ENCODE measurements around the gene MTUS2. TPM values are rescaled to one million over a fixed set of nuclear protein-coding genes. Genes with fewer than 3 reads are reported as not detected.

Gene MTUS2
- total and polyA plus RNA-seq, 4 donors = under 0.01 to 0.70 (median 0.15) TPM

GRCh38 chr13:29165840-29166239 is 345.7 kb downstream of the MTUS2 start (continued):
- TF ChIP-seq ZBTB33 (IDR thresholded peaks at IDR 0.05) = no peak

- H3K9me3 ChIP-seq (ENCODE audit: control insufficient read depth in 4 of 4, low read length in 3 of 4) = peaks cover 0 to 3% (median 0%) of the 10 kb centered on the region in 4 donors
- no peak overlapping the region for H3K9ac ChIP-seq (ENCODE audit: low read depth in 1 of 2, low read length in 2 of 2)
- H3K36me3 ChIP-seq (ENCODE audit: control insufficient read depth in 4 of 4, insufficient read depth in 3 of 4, low read depth in 1 of 4, low read length in 3 of 4) = no peaks in the 10 kb centered on the region
- no peak for DNase-seq (ENCODE audit: low spot score)
- 90% methylated on average over 4 of the region's 4 CpGs for WGBS
- H3K27ac ChIP-seq (ENCODE audit: low read depth in 1 of 2, low read length in 2 of 2) = no peak overlapping the region
- no peak for TF ChIP-seq SP1 (IDR thresholded peaks at IDR 0.05)
- no peak for TF ChIP-seq RXRA (IDR thresholded peaks at IDR 0.05)
- no peak for TF ChIP-seq YY1 (IDR thresholded peaks at IDR 0.05)
- TF ChIP-seq MAX (IDR thresholded peaks at IDR 0.05) = no peak
- TF ChIP-seq CTCF (IDR thresholded peaks at IDR 0.05; ENCODE audit: low read depth, low read length, missing input control) = no peak
- no peak for TF ChIP-seq HNF4A (conservative IDR thresholded peaks at IDR 0.05)
- no peak for TF ChIP-seq ZBTB33 (IDR thresholded peaks at IDR 0.05)
- TF ChIP-seq RAD21 (IDR thresholded peaks at IDR 0.05) = no peak
- no peak for TF ChIP-seq GABPA (IDR thresholded peaks at IDR 0.05 in 1 of 2, conservative IDR thresholded peaks at IDR 0.05 in 1 of 2)
- no peak for TF ChIP-seq TAF1 (conservative IDR thresholded peaks at IDR 0.05)
- no peak for TF ChIP-seq FOXA1 (IDR thresholded peaks at IDR 0.05)
- no peak overlapping the region for H3K4me3 ChIP-seq (ENCODE audit: low read depth in 1 of 3, low read length in 3 of 3)
- peaks cover 0 to 5% (median 2%) of the 10 kb centered on the region in 4 donors for H3K4me1 ChIP-seq (ENCODE audit: control insufficient read depth in 4 of 4, insufficient read depth in 4 of 4, low read length in 3 of 4)
- no peaks in the 10 kb centered on the region for H3K27me3 ChIP-seq (ENCODE audit: control insufficient read depth in 4 of 4, insufficient read depth in 4 of 4, low read length in 3 of 4)
Measured at GRCh38 chr13:29170436-29171082, 350.4 kb downstream of the MTUS2 start.

- Histone ChIP-seq H3K9me3 (ENCODE audit: control insufficient read depth in 4 of 4, low read length in 3 of 4) (peaks cover 0 to 3% (median 0%) of the 10 kb centered on the region in 4 donors), H3K9ac (ENCODE audit: low read depth in 1 of 2, low read length in 2 of 2) (no peak overlapping the region), H3K27me3 (ENCODE audit: control insufficient read depth in 4 of 4, insufficient read depth in 4 of 4, low read length in 3 of 4) (no peaks in the 10 kb centered on the region), H3K36me3 (ENCODE audit: control insufficient read depth in 4 of 4, insufficient read depth in 3 of 4, low read depth in 1 of 4, low read length in 3 of 4) (no peaks in the 10 kb centered on the region), H3K4me1 (ENCODE audit: control insufficient read depth in 4 of 4, insufficient read depth in 4 of 4, low read length in 3 of 4) (peaks cover 0 to 5% (median 2%) of the 10 kb centered on the region in 4 donors), H3K27ac (ENCODE audit: low read depth in 1 of 2, low read length in 2 of 2) (no peak overlapping the region), H3K4me3 (ENCODE audit: low read depth in 1 of 3, low read length in 3 of 3) (no peak overlapping the region)
- 77% methylated on average over 3 of the region's 3 CpGs for WGBS
- no peak for DNase-seq (ENCODE audit: low spot score)
- TF ChIP-seq ATF3 (IDR thresholded peaks at IDR 0.05) (no peak), ZBTB33 (IDR thresholded peaks at IDR 0.05) (no peak)
Measured at GRCh38 chr13:29171244-29171643, 351.1 kb downstream of the MTUS2 start.
